GM19467 (cell line): ENCODE measurements around the gene ZNF664.

Experiments
- ATAC-seq: cut with Tn5 transposase; IDR thresholded peaks from one replicate; pipeline ENCODE4 v1.9.1; 2021; ENCODE audit warnings: mild to moderate bottlenecking, moderate library complexity; ENCODE audit not compliant: unreplicated experiment

The ZNF664 gene

GRCh38 chr12:124027753-124028554 lies 54.9 kb downstream of the ZNF664 start:
- ATAC-seq: no peak

GRCh38 chr12:124028555-124028925 lies 55.5 kb downstream of the ZNF664 start:
- no peak for ATAC-seq

- ATAC-seq: no peak
Observed at GRCh38 chr12:124030008-124030407, 57.0 kb downstream of the ZNF664 start.

- ATAC-seq: no peak
Observed at GRCh38 chr12:124030510-124030909, 57.5 kb downstream of the ZNF664 start.

GRCh38 chr12:124031058-124031457 lies 58.0 kb downstream of the ZNF664 start:
- no peak for ATAC-seq

GRCh38 chr12:124032265-124032886 lies 59.4 kb downstream of the ZNF664 start:
- ATAC-seq: no peak

- no peak for ATAC-seq
Observed at GRCh38 chr12:124033859-124034258, 60.8 kb downstream of the ZNF664 start.

GRCh38 chr12:124034297-124034696 lies 61.3 kb downstream of the ZNF664 start:
- no peak for ATAC-seq

- no peak for ATAC-seq
Observed at GRCh38 chr12:124035163-124035562, 62.1 kb downstream of the ZNF664 start.

- ATAC-seq: no peak
Observed at GRCh38 chr12:124036171-124036598, 63.2 kb downstream of the ZNF664 start.

- no peak for ATAC-seq
Observed at GRCh38 chr12:124036657-124037109, 63.7 kb downstream of the ZNF664 start.

GRCh38 chr12:124037331-124037730 lies 64.3 kb downstream of the ZNF664 start:
- no peak for ATAC-seq

- ATAC-seq: no peak
Observed at GRCh38 chr12:124039276-124039675, 66.3 kb downstream of the ZNF664 start.

- no peak for ATAC-seq
Observed at GRCh38 chr12:124040291-124040690, 67.3 kb downstream of the ZNF664 start.

GRCh38 chr12:124040737-124041136 lies 67.7 kb downstream of the ZNF664 start:
- no peak for ATAC-seq

GRCh38 chr12:124041907-124042306 lies 68.9 kb downstream of the ZNF664 start:
- ATAC-seq: no peak

- ATAC-seq: no peak
Observed at GRCh38 chr12:124044021-124044420, 71.0 kb downstream of the ZNF664 start.

GRCh38 chr12:124044809-124045321 lies 71.8 kb downstream of the ZNF664 start:
- no peak for ATAC-seq

- ATAC-seq: no peak
Observed at GRCh38 chr12:124045671-124046455, 72.8 kb downstream of the ZNF664 start.

- no peak for ATAC-seq
Observed at GRCh38 chr12:124046456-124046740, 73.4 kb downstream of the ZNF664 start.

GRCh38 chr12:124047045-124047566 lies 74.1 kb downstream of the ZNF664 start:
- ATAC-seq: no peak
